ENCODE measurements around the gene TBCK.

GRCh38 chr4:106320235-106320634 is 4.2 kb upstream of the TBCK start:
- no peak for TF ChIP-seq CTCF (conservative IDR thresholded peaks at IDR 0.05; ENCODE audit: low read length)
- TF ChIP-seq EZH2phosphoT487 (IDR thresholded peaks at IDR 0.05; ENCODE audit: borderline replicate concordance) = no peak

Data from Loucy (cell line).